ENCODE results near the gene KY. TPM values are rescaled to one million over a fixed set of nuclear protein-coding genes. Genes with fewer than 3 reads are reported as not detected.

The KY gene
- total RNA-seq, 2 experiments from 2014 or later = not detected

- intact Hi-C loops (cut with micrococcal nuclease; ENCODE audit: unreplicated experiment) = no loop called here
- no peaks in the 10 kb centered on the region for H3K36me3 ChIP-seq (ENCODE audit: insufficient read depth, low read length)
- H3K9me2 ChIP-seq (ENCODE audit: insufficient read depth, low read length) = no peaks in the 10 kb centered on the region
- no TSS peak for BruUV-seq (replicated peaks)
- ChIA-PET POLR2A (no interaction called here), CTCF (ENCODE audit: unreplicated experiment) (no interaction called here)
- no peak overlapping the region for H3K4me2 ChIP-seq (ENCODE audit: low read length)
- DNase-seq (ENCODE audit: low spot score) = no peak
- TF ChIP-seq EZH2phosphoT487 (IDR thresholded peaks at IDR 0.05; ENCODE audit: borderline replicate concordance, low read depth, low read length) (no peak), CTCF (conservative IDR thresholded peaks at IDR 0.05; ENCODE audit: low read length) (no peak)
- no peaks in the 10 kb centered on the region for H3K9me3 ChIP-seq (ENCODE audit: low read length)
- H3K79me2 ChIP-seq (ENCODE audit: insufficient read depth, low read depth, low read length) = no peaks in the 10 kb centered on the region
- no peak overlapping the region for H3K27ac ChIP-seq (ENCODE audit: low read depth, low read length, poor library complexity, severe bottlenecking)
- H2AFZ ChIP-seq (ENCODE audit: low read length) = no peak overlapping the region
- no peak overlapping the region for H3K4me3 ChIP-seq (ENCODE audit: low read depth, low read length, poor library complexity, severe bottlenecking)
- no peaks in the 10 kb centered on the region for H4K20me1 ChIP-seq (ENCODE audit: insufficient read depth, low read length)
- no peaks in the 10 kb centered on the region for H3K4me1 ChIP-seq (ENCODE audit: insufficient read depth, low read length, poor library complexity, severe bottlenecking)
Observed at GRCh38 chr3:134685929-134686802, 35.3 kb upstream of the KY start.

- no peaks in the 10 kb centered on the region for H3K9me2 ChIP-seq (ENCODE audit: insufficient read depth, low read length)
- POLR2A ChIA-PET = no interaction called here
- H4K20me1 ChIP-seq (ENCODE audit: insufficient read depth, low read length) = no peaks in the 10 kb centered on the region
- H3K27ac ChIP-seq (ENCODE audit: low read depth, low read length, poor library complexity, severe bottlenecking) = no peak overlapping the region
- no peak overlapping the region for H2AFZ ChIP-seq (ENCODE audit: low read length)
- H3K4me2 ChIP-seq (ENCODE audit: low read length) = no peak overlapping the region
- no peak for DNase-seq (ENCODE audit: low spot score)
- CTCF ChIA-PET (ENCODE audit: unreplicated experiment) = no interaction called here
- no peaks in the 10 kb centered on the region for H3K36me3 ChIP-seq (ENCODE audit: insufficient read depth, low read length)
- H3K9me3 ChIP-seq (ENCODE audit: low read length) = no peaks in the 10 kb centered on the region
- H3K4me3 ChIP-seq (ENCODE audit: low read depth, low read length, poor library complexity, severe bottlenecking) = no peak overlapping the region
- no peaks in the 10 kb centered on the region for H3K4me1 ChIP-seq (ENCODE audit: insufficient read depth, low read length, poor library complexity, severe bottlenecking)
- intact Hi-C loops (cut with micrococcal nuclease; ENCODE audit: unreplicated experiment) = no loop called here
- BruUV-seq (replicated peaks) = no TSS peak
- no peak for TF ChIP-seq EZH2phosphoT487 (IDR thresholded peaks at IDR 0.05; ENCODE audit: borderline replicate concordance, low read depth, low read length)
- no peak for TF ChIP-seq CTCF (conservative IDR thresholded peaks at IDR 0.05; ENCODE audit: low read length)
- H3K79me2 ChIP-seq (ENCODE audit: insufficient read depth, low read depth, low read length) = no peaks in the 10 kb centered on the region
Observed at GRCh38 chr3:134682196-134682880, 31.5 kb upstream of the KY start.

GRCh38 chr3:134681522-134681900, 30.7 kb upstream of the KY start:
- no peaks in the 10 kb centered on the region for H3K9me3 ChIP-seq (ENCODE audit: low read length)
- DNase-seq (ENCODE audit: low spot score) = no peak
- POLR2A ChIA-PET = no interaction called here
- H2AFZ ChIP-seq (ENCODE audit: low read length) = no peak overlapping the region
- no peaks in the 10 kb centered on the region for H3K79me2 ChIP-seq (ENCODE audit: insufficient read depth, low read depth, low read length)
- no TSS peak for BruUV-seq (replicated peaks)
- H3K27ac ChIP-seq (ENCODE audit: low read depth, low read length, poor library complexity, severe bottlenecking) = no peak overlapping the region
- H3K4me2 ChIP-seq (ENCODE audit: low read length) = no peak overlapping the region
- no peaks in the 10 kb centered on the region for H3K4me1 ChIP-seq (ENCODE audit: insufficient read depth, low read length, poor library complexity, severe bottlenecking)
- intact Hi-C loops (cut with micrococcal nuclease; ENCODE audit: unreplicated experiment) = no loop called here
- no peaks in the 10 kb centered on the region for H3K36me3 ChIP-seq (ENCODE audit: insufficient read depth, low read length)
- CTCF ChIA-PET (ENCODE audit: unreplicated experiment) = no interaction called here
- H3K9me2 ChIP-seq (ENCODE audit: insufficient read depth, low read length) = no peaks in the 10 kb centered on the region
- no peak overlapping the region for H3K4me3 ChIP-seq (ENCODE audit: low read depth, low read length, poor library complexity, severe bottlenecking)
- TF ChIP-seq CTCF (conservative IDR thresholded peaks at IDR 0.05; ENCODE audit: low read length) = no peak
- TF ChIP-seq EZH2phosphoT487 (IDR thresholded peaks at IDR 0.05; ENCODE audit: borderline replicate concordance, low read depth, low read length) = no peak
- H4K20me1 ChIP-seq (ENCODE audit: insufficient read depth, low read length) = no peaks in the 10 kb centered on the region

All from OCI-LY7 (cell line).